Loucy (cell line): ENCODE data around the gene NBDY.

ENCODE experiments used
- H2AFZ ChIP-seq: fragments of 200-600 bp; sonication (generic); 2 replicates; pipeline ENCODE4 v1.6.0; 2016; ENCODE audit warnings: antibody characterized with exemption, mild to moderate bottlenecking, low read length, moderate library complexity
- H3F3A ChIP-seq: fragments of 200-600 bp; 2 replicates; pipeline ENCODE4 v1.6.0; 2016; ENCODE audit warnings: antibody characterized with exemption, low read depth, mild to moderate bottlenecking
- H3K27me3 ChIP-seq: fragments of 200-600 bp; sonication (generic); 2 replicates; pipeline ENCODE4 v1.6.1; 2014; ENCODE audit warnings: low read length, mild to moderate bottlenecking; ENCODE audit not compliant: insufficient read depth, poor library complexity, severe bottlenecking
- H3K36me3 ChIP-seq: fragments of 200-600 bp; sonication (generic); 2 replicates; pipeline ENCODE4 v1.6.1; 2016; ENCODE audit warnings: low read length; ENCODE audit not compliant: insufficient read depth
- H3K4me1 ChIP-seq: fragments of 200-600 bp; sonication (generic); 2 replicates; pipeline ENCODE4 v1.5.1; 2014; ENCODE audit warnings: low read length, mild to moderate bottlenecking; ENCODE audit not compliant: insufficient read depth, poor library complexity, severe bottlenecking
- H3K4me2 ChIP-seq: fragments of 200-600 bp; sonication (generic); 2 replicates; pipeline ENCODE4 v1.6.0; 2014; ENCODE audit warnings: antibody characterized with exemption, low read length, low read depth, mild to moderate bottlenecking; ENCODE audit not compliant: poor library complexity, severe bottlenecking
- H3K4me3 ChIP-seq: fragments of 200-600 bp; sonication (generic); 2 replicates; pipeline ENCODE4 v1.5.1; 2014; ENCODE audit warnings: low read length, mild to moderate bottlenecking, mixed read lengths; ENCODE audit not compliant: poor library complexity, severe bottlenecking
- H3K79me2 ChIP-seq: fragments of 200-600 bp; sonication (generic); 2 replicates; pipeline ENCODE4 v1.6.1; 2014; ENCODE audit warnings: low read length; ENCODE audit not compliant: insufficient read depth
- H3K9ac ChIP-seq: fragments of 200-600 bp; sonication (generic); 2 replicates; pipeline ENCODE4 v1.6.0; 2014; ENCODE audit warnings: mild to moderate bottlenecking, low read depth, low read length, moderate library complexity; ENCODE audit not compliant: poor library complexity, severe bottlenecking
- H3K9me2 ChIP-seq: fragments of 200-600 bp; sonication (generic); replicated peaks from 2 replicates; pipeline ENCODE4 v1.6.1; 2016; ENCODE audit warnings: low read depth, low read length, mixed read lengths
- H3K9me3 ChIP-seq: fragments of 200-600 bp; sonication (generic); 2 replicates; pipeline ENCODE4 v1.6.1; 2014; ENCODE audit warnings: mild to moderate bottlenecking, antibody characterized with exemption, low read length, low read depth; ENCODE audit not compliant: insufficient read depth
- H4K20me1 ChIP-seq: fragments of 200-600 bp; sonication (generic); 2 replicates; pipeline ENCODE4 v1.6.0; 2014; ENCODE audit warnings: antibody characterized with exemption, low read length, mild to moderate bottlenecking; ENCODE audit not compliant: insufficient read depth, poor library complexity, severe bottlenecking
- CTCF ChIP-seq: fragments of 200-600 bp; sonication (generic); conservative IDR thresholded peaks from 2 replicates; pipeline ENCODE4 v1.5.1; 2014; ENCODE audit warnings: mild to moderate bottlenecking, antibody characterized with exemption, low read length
- EZH2phosphoT487 ChIP-seq: fragments of 200-600 bp; IDR thresholded peaks from 2 replicates; pipeline ENCODE4 v1.6.1; 2018; ENCODE audit warnings: antibody characterized with exemption, mild to moderate bottlenecking, moderate library complexity, borderline replicate concordance

NBDY gene

GRCh38 chrX:56833626-56834025 is 104.6 kb downstream of the NBDY start:
- Histone ChIP-seq H3K9me2 (no peaks in the 10 kb centered on the region), H3K4me2 (no peak overlapping the region), H3K4me1 (no peaks in the 10 kb centered on the region), H2AFZ (no peak overlapping the region), H3K9me3 (no peaks in the 10 kb centered on the region), H3K79me2 (no peaks in the 10 kb centered on the region), H3K27me3 (no peaks in the 10 kb centered on the region), H4K20me1 (no peaks in the 10 kb centered on the region), H3F3A (no peaks in the 10 kb centered on the region), H3K36me3 (no peaks in the 10 kb centered on the region), H3K4me3 (no peak overlapping the region), H3K9ac (no peak overlapping the region)
- TF ChIP-seq EZH2phosphoT487: no peak
- TF ChIP-seq CTCF: no peak

- Histone ChIP-seq H3F3A (no peaks in the 10 kb centered on the region), H2AFZ (no peak overlapping the region), H3K9ac (no peak overlapping the region), H3K4me1 (no peaks in the 10 kb centered on the region), H3K4me2 (no peak overlapping the region), H3K79me2 (no peaks in the 10 kb centered on the region), H3K4me3 (no peak overlapping the region), H4K20me1 (no peaks in the 10 kb centered on the region), H3K36me3 (no peaks in the 10 kb centered on the region), H3K27me3 (no peaks in the 10 kb centered on the region), H3K9me3 (no peaks in the 10 kb centered on the region), H3K9me2 (no peaks in the 10 kb centered on the region)
- no peak for TF ChIP-seq EZH2phosphoT487
- TF ChIP-seq CTCF: no peak
Measured at GRCh38 chrX:56853436-56853835, 124.4 kb downstream of the NBDY start.

- Histone ChIP-seq H2AFZ (no peak overlapping the region), H4K20me1 (no peaks in the 10 kb centered on the region), H3K4me2 (no peak overlapping the region), H3K36me3 (no peaks in the 10 kb centered on the region), H3K9me2 (no peaks in the 10 kb centered on the region), H3K9me3 (no peaks in the 10 kb centered on the region), H3K4me3 (no peak overlapping the region), H3F3A (no peaks in the 10 kb centered on the region), H3K9ac (no peak overlapping the region), H3K79me2 (no peaks in the 10 kb centered on the region), H3K27me3 (no peaks in the 10 kb centered on the region), H3K4me1 (no peaks in the 10 kb centered on the region)
- TF ChIP-seq EZH2phosphoT487: no peak
- TF ChIP-seq CTCF: no peak
Measured at GRCh38 chrX:56857042-56857441, 128.0 kb downstream of the NBDY start.
